Measurements from ENCODE around the gene HSPB2.

DNA sequence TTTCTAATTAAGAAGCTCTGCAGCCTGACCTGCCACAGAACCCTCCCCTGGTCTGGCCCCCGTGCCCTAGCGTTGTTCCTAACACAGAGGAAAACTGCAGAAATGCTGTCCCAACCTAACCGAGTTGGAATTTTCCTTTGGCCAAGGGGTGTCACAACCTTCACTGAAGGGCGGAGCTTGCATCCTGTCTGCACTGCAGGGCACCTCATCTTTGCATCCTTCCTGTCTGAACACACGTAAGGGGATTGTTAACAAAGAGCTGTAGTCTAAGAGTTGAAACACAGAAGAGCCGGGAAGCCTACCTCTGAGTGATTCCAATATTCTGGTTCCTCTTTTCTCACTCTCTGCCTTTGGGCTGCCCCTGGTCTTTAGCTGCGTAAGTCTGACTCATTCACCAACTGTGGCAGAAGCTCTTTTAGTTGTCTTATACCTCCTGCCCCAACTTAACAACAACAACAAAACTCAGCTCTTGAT is 26.2 kb downstream of the HSPB2 start:
- no peak for TF ChIP-seq EZH2 (IDR thresholded peaks at IDR 0.05)
- TF ChIP-seq POLR2AphosphoS5 (IDR thresholded peaks at IDR 0.05; ENCODE audit: borderline replicate concordance, low read depth, low read length) = no peak
- no peak for TF ChIP-seq FOXP2 (optimal IDR thresholded peaks at IDR 0.05; ENCODE audit: control extremely low read depth, extremely low read length, insufficient read depth)

Data from SK-N-MC (cell line).